CD4-positive, alpha-beta memory T cell (primary cell): ENCODE data around the gene ITPR2. TPM values are rescaled to one million over a fixed set of nuclear protein-coding genes. Genes with fewer than 3 reads are reported as not detected.
"Not testable (repeated sequence)": the region's sequence is repeated elsewhere in the genome, so short reads cannot be mapped to it uniquely, and the experiment has no call there.

Experiments
- CTCF ChIA-PET: fragments of 350-600 bp; sonication (Branson Sonifier 250); formaldehyde crosslinking; loops from one replicate; lab custom pipeline; 2021; ENCODE audit warnings: inconsistent platforms; ENCODE audit not compliant: partially characterized antibody; lab: Charles Lee
- POLR2A ChIA-PET: fragments of 350-600 bp; sonication (Branson Sonifier 250); formaldehyde crosslinking; loops from one replicate; lab custom pipeline; 2021; ENCODE audit not compliant: partially characterized antibody; lab: Charles Lee
- DNase-seq, 5 donors: peaks; one replicate each; pipeline versions ENCODE4 v3.0.0 to v3.0.0-alpha.2; 2020 to 2022; ENCODE audit warnings: mixed read lengths in 1 of 5
- H3K27ac ChIP-seq: one replicate; pipeline ENCODE4 v1.7.0; 2013; ENCODE audit warnings: low read depth, low read length
- H3K27me3 ChIP-seq: 2 replicates; pipeline ENCODE4 v1.7.0; 2013; ENCODE audit warnings: mild to moderate bottlenecking, low read length, moderate library complexity; ENCODE audit not compliant: insufficient read depth
- H3K36me3 ChIP-seq: 2 replicates; pipeline ENCODE4 v1.7.0; 2013; ENCODE audit warnings: mild to moderate bottlenecking, low read length, moderate library complexity; ENCODE audit not compliant: insufficient read depth
- H3K4me1 ChIP-seq: 2 replicates; pipeline ENCODE4 v1.7.0; 2013; ENCODE audit warnings: mild to moderate bottlenecking, low read length, moderate library complexity; ENCODE audit not compliant: insufficient read depth
- H3K4me3 ChIP-seq, 2 donors: one replicate each; pipeline ENCODE4 v1.7.0; 2013; ENCODE audit warnings: low read length in 2 of 2, mild to moderate bottlenecking in 1 of 2
- H3K9me3 ChIP-seq, 2 donors: one replicate each; pipeline ENCODE4 v1.7.0; 2013; ENCODE audit warnings: low read length in 2 of 2, control low read depth in 1 of 2; ENCODE audit not compliant: control insufficient read depth in 1 of 2
- H3K27ac Mint-ChIP-seq, 7 donors: one replicate each; pipeline ENCODE4 v1.8.0; 2020 to 2021; ENCODE audit warnings: mixed read lengths in 7 of 7, mild to moderate bottlenecking in 6 of 7, inconsistent platforms in 3 of 7, moderate library complexity in 3 of 7
- H3K27me3 Mint-ChIP-seq, 2 donors: one replicate each; pipeline ENCODE4 v1.8.0; 2020 to 2021; ENCODE audit warnings: mixed read lengths in 2 of 2
- H3K36me3 Mint-ChIP-seq, 2 donors: one replicate each; pipeline ENCODE4 v1.8.0; 2020 to 2021; ENCODE audit warnings: mixed read lengths in 2 of 2, inconsistent platforms in 1 of 2, mild to moderate bottlenecking in 1 of 2
- H3K4me1 Mint-ChIP-seq, 4 donors: one replicate each; pipeline ENCODE4 v1.8.0; 2020 to 2021; ENCODE audit warnings: mixed read lengths in 4 of 4, mild to moderate bottlenecking in 1 of 4
- H3K4me3 Mint-ChIP-seq, 8 donors: one replicate each; pipeline ENCODE4 v1.8.0; 2020 to 2021; ENCODE audit warnings: mixed read lengths in 8 of 8, mild to moderate bottlenecking in 7 of 8, moderate library complexity in 6 of 8, inconsistent platforms in 3 of 8
- H3K9me3 Mint-ChIP-seq, 8 donors: one replicate each; pipeline ENCODE4 v1.8.0; 2020 to 2021; ENCODE audit warnings: mixed read lengths in 8 of 8, mild to moderate bottlenecking in 5 of 8, inconsistent platforms in 3 of 8, moderate library complexity in 1 of 8
- intact Hi-C: fragments of 100-400 bp; cut with micrococcal nuclease; formaldehyde crosslinking; loops from one replicate; pipeline ENCODE4 v1.15.1; 2023
- polyA plus RNA-seq, 2 donors: library from polyadenylated mRNA; unstranded; fragments of 300-500 nt; fragmentation: Illumina TruSeq; gene quantifications; one replicate each; pipeline ENCODE4 v1.2.3, GENCODE V29; 2021
- total RNA-seq, 2 experiments: library from RNA; stranded (reverse); gene quantifications; one replicate each; pipeline ENCODE4 v1.2.3, GENCODE V29; 2021

ITPR2 gene
- total and polyA plus RNA-seq, 4 experiments from 2014 or later = 4.7 to 55.6 (median 34.1) TPM

- CTCF ChIA-PET = no interaction called here
- no peak overlapping the region for H3K27ac Mint-ChIP-seq
These were observed 185.9 kb downstream of the ITPR2 start for GRCh38 chr12:26647088-26647487.

GRCh38 chr12:26646571-26646970 lies 186.4 kb downstream of the ITPR2 start:
- DNase-seq = no peak
- POLR2A ChIA-PET = no interaction called here
- Mint-ChIP-seq H3K36me3 (peaks cover 43 to 81% of the 10 kb centered on the region in 2 donors), H3K4me1 (no peaks in the 10 kb centered on the region), H3K9me3 (peaks cover 0 to 5% (median 2%) of the 10 kb centered on the region in 8 donors), H3K27ac (no peak overlapping the region), H3K27me3 (no peaks in the 10 kb centered on the region), H3K4me3 (no peak overlapping the region)
- peaks cover 3% of the 10 kb centered on the region for H3K36me3 ChIP-seq
- CTCF ChIA-PET = no interaction called here
- H3K9me3 ChIP-seq = no peaks in the 10 kb centered on the region
- H3K27me3 ChIP-seq = no peaks in the 10 kb centered on the region
- H3K27ac ChIP-seq = no peak overlapping the region
- intact Hi-C loops = no loop called here
- H3K4me1 ChIP-seq = no peaks in the 10 kb centered on the region
- no peak overlapping the region for H3K4me3 ChIP-seq

More at GRCh38 chr12:26647088-26647487, 185.9 kb downstream of the ITPR2 start:
- H3K4me3 Mint-ChIP-seq = no peak overlapping the region
- no peak for DNase-seq
- Histone ChIP-seq H3K9me3 (no peaks in the 10 kb centered on the region), H3K4me3 (no peak overlapping the region), H3K27me3 (no peaks in the 10 kb centered on the region), H3K4me1 (no peaks in the 10 kb centered on the region), H3K36me3 (peaks cover 3% of the 10 kb centered on the region), H3K27ac (no peak overlapping the region)
- intact Hi-C loops = no loop called here
- POLR2A ChIA-PET = no interaction called here
- peaks cover 48 to 84% of the 10 kb centered on the region in 2 donors for H3K36me3 Mint-ChIP-seq
- H3K9me3 Mint-ChIP-seq = peaks cover 0 to 9% (median 6%) of the 10 kb centered on the region in 8 donors
- no peaks in the 10 kb centered on the region for H3K27me3 Mint-ChIP-seq
- H3K4me1 Mint-ChIP-seq = no peaks in the 10 kb centered on the region

- H3K4me1 ChIP-seq, CTCF ChIA-PET, POLR2A ChIA-PET, H3K9me3 ChIP-seq, DNase-seq, H3K9me3 Mint-ChIP-seq, H3K27me3 Mint-ChIP-seq, H3K27ac Mint-ChIP-seq, H3K36me3 ChIP-seq, H3K4me1 Mint-ChIP-seq, H3K27ac ChIP-seq, H3K27me3 ChIP-seq, H3K4me3 Mint-ChIP-seq, intact Hi-C loops, H3K4me3 ChIP-seq: not testable (repeated sequence)
- peaks cover 34 to 75% of the 10 kb centered on the region in 2 donors for H3K36me3 Mint-ChIP-seq
These were observed 188.6 kb downstream of the ITPR2 start for GRCh38 chr12:26644376-26644775.

- Mint-ChIP-seq H3K4me3 (no peak overlapping the region), H3K27me3 (no peaks in the 10 kb centered on the region), H3K9me3 (no peaks in the 10 kb centered on the region), H3K4me1 (no peaks in the 10 kb centered on the region), H3K27ac (no peak overlapping the region), H3K36me3 (peaks cover 31 to 75% of the 10 kb centered on the region in 2 donors)
- Histone ChIP-seq H3K9me3 (no peaks in the 10 kb centered on the region), H3K4me1 (no peaks in the 10 kb centered on the region), H3K27me3 (no peaks in the 10 kb centered on the region), H3K27ac (no peak overlapping the region), H3K36me3 (peaks cover 3% of the 10 kb centered on the region), H3K4me3 (no peak overlapping the region)
- no peak for DNase-seq
- intact Hi-C loops = no loop called here
- POLR2A ChIA-PET = interaction anchor here (0.5 kb wide), 1 partner anchor 265 kb away, joined by 3 read pairs; no protein-coding TSS in a partner anchor
- CTCF ChIA-PET = no interaction called here
These were observed 189.3 kb downstream of the ITPR2 start for GRCh38 chr12:26643532-26644315.

- Histone ChIP-seq H3K4me1 (no peaks in the 10 kb centered on the region), H3K4me3 (no peak overlapping the region), H3K27me3 (no peaks in the 10 kb centered on the region), H3K27ac (no peak overlapping the region), H3K36me3 (no peaks in the 10 kb centered on the region), H3K9me3 (no peaks in the 10 kb centered on the region)
- no peak overlapping the region for H3K4me3 Mint-ChIP-seq
- H3K9me3 Mint-ChIP-seq = no peaks in the 10 kb centered on the region
- no peaks in the 10 kb centered on the region for H3K27me3 Mint-ChIP-seq
- intact Hi-C loops = no loop called here
- no peak overlapping the region for H3K27ac Mint-ChIP-seq
- no peaks in the 10 kb centered on the region for H3K4me1 Mint-ChIP-seq
- peaks cover 23 to 68% of the 10 kb centered on the region in 2 donors for H3K36me3 Mint-ChIP-seq
- no peak for DNase-seq
- ChIA-PET POLR2A (no interaction called here), CTCF (interaction anchor here (1.8 kb wide), 1 partner anchor 8 kb away, joined by 6 read pairs; no protein-coding TSS in a partner anchor)
These were observed 190.6 kb downstream of the ITPR2 start for GRCh38 chr12:26642361-26642760.

- H3K9me3 ChIP-seq = no peaks in the 10 kb centered on the region
- intact Hi-C loops = no loop called here
- DNase-seq = no peak
- Mint-ChIP-seq H3K4me3 (no peak overlapping the region), H3K27ac (no peak overlapping the region), H3K27me3 (no peaks in the 10 kb centered on the region), H3K4me1 (no peaks in the 10 kb centered on the region), H3K9me3 (no peaks in the 10 kb centered on the region), H3K36me3 (peaks cover 19 to 39% of the 10 kb centered on the region in 2 donors)
- H3K36me3 ChIP-seq = peaks cover 4% of the 10 kb centered on the region
- no peak overlapping the region for H3K27ac ChIP-seq
- POLR2A ChIA-PET = no interaction called here
- H3K4me3 ChIP-seq = no peak overlapping the region
- no peaks in the 10 kb centered on the region for H3K4me1 ChIP-seq
- CTCF ChIA-PET = no interaction called here
- H3K27me3 ChIP-seq = no peaks in the 10 kb centered on the region
These were observed 196.2 kb downstream of the ITPR2 start for GRCh38 chr12:26636710-26637328.

GRCh38 chr12:26633591-26634210 lies 199.3 kb downstream of the ITPR2 start:
- H3K27me3 Mint-ChIP-seq = no peaks in the 10 kb centered on the region
- ChIA-PET CTCF (no interaction called here), POLR2A (no interaction called here)
- peaks cover 36 to 37% of the 10 kb centered on the region in 2 donors for H3K36me3 Mint-ChIP-seq
- Histone ChIP-seq H3K36me3 (peaks cover 4% of the 10 kb centered on the region), H3K4me3 (no peak overlapping the region), H3K9me3 (no peaks in the 10 kb centered on the region), H3K4me1 (no peaks in the 10 kb centered on the region), H3K27me3 (no peaks in the 10 kb centered on the region), H3K27ac (no peak overlapping the region)
- H3K27ac Mint-ChIP-seq = no peak overlapping the region
- no peaks in the 10 kb centered on the region for H3K4me1 Mint-ChIP-seq
- intact Hi-C loops = no loop called here
- no peaks in the 10 kb centered on the region for H3K9me3 Mint-ChIP-seq
- DNase-seq = no peak
- H3K4me3 Mint-ChIP-seq = no peak overlapping the region
